NCI-H1048 (cell line): ENCODE results near the gene TEX19.

Experiments used
- DNase-seq: peaks from one replicate; lab custom pipeline; 2025; lab: John Stamatoyannopoulos, UW

TEX19 gene

DNA sequence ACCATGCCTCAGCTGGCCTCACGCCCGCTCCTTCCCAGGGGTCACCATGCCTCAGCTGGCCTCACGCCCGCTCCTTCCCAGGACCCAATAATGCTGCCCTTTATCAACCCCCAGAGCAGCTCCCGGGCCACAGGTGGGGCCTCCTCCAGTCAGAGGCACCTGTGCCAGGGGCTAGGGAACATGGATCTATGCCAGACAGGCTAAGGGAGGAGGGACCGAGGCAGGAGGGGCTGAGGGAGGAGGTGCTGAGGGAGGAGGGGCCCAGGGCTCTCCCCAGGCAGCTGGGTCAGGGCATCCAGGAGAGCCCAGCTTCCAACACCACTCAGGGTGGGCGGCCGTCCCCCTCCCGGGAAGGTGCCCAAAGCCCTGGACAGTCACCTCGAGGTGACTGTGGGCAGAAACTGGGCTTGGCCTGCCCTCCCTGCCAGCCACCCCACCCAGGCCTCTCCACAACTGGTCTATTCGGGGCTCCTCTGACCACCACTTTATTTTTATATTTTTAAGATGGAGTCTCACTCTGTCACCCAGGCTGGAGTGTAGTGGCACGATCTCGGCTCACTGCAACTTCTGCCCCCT lies 31.9 kb downstream of the TEX19 start:
- DNase-seq = no peak

DNA sequence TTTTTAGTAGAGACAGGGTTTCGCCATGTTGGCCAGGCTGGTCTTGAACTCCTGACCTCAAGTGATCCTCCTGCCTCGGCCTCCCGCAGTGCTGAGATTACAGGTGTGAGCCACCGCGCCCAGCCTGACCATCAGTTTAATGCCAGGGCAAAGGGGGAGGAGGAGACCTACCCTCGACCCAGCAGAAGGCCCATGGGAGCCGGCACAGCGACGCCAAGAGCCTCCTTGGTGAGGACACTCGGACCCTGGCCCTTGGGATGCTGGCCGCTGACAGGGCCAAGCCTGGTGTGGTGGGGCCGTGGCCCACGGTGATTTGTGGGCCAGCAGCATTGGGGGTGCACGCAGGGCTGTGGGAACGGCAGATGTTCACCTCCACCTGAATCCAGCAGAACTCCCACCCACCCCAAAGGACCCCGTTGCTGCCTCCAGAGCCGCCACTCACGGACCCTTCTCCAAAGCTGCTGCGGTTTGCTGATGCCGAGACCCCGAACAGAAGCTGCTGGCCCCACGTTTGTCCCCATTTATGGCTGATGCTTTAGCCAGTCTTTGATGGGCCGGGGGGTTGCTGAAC lies 32.5 kb downstream of the TEX19 start:
- DNase-seq = no peak

DNA sequence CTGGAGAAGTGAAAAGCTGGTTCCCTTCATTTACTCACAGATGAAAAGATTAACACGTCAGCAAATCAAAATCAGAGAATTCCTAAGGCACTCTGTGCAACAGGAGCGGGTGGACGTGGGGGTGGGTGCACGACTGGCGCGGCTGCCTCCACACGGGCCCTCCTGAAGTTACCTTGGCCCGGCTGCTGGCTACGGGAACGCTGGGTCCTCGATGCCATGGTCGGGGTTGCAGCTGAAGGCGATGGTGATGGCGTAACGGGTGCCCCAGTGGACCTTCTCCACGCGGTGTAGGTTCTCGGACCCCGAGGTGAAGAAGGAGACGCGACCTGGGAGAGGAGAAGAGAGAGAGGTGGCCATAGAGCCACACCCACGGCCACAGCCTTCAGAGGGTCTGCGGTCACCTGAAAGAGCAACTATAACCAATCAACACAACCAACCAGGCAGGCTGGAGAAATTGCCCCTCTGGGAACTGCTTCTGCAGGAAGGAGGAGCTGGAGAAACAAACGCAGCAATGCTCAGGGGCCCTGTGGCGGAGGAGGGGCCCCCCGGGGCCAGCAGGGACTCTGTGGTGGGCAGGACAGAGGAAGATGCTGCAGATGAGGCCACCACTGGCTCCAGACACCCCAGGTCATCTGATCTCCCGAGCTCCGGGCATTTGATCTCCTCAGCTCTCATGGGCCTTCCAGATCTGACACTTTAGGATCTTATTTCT lies 33.3 kb downstream of the TEX19 start:
- no peak for DNase-seq

DNA sequence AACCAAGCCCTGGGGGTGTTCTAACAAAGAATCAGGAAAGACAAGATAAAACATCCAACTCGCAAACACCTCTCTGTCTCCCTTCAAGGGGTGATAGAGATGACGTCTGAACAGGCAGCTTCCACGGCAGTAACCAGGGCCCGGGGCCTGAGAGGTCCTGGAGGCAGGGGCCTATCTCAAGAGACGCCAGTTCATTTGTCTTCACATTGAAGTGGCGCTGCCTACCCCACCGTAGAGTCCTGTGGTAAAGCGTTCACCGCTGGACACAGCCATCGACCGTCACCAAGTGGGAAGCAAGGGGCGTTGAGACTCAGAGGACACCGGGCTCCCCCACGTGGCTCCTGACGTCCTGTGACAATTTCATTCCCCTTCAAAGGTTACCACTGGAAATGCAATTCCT lies 33.9 kb downstream of the TEX19 start:
- DNase-seq = no peak

DNA sequence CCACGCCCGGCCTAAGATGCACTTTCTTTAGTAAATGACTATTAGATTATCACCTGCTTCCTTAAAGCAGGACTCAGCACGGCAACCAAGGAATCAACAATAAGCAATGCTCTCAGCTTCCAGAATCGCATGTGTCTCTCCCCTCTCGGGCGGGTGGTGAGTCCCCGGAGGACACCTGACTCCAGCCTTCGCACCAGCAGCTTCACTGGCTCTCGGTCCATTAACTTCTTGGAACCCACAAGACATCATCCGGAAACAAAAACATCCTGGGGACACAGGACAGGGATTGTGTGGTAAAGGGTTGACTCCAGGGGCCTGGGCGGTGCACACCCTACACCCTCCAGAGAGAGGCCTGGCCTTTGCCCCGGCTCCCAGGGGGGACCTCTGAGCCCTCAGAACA lies 35.2 kb downstream of the TEX19 start:
- DNase-seq = no peak

DNA sequence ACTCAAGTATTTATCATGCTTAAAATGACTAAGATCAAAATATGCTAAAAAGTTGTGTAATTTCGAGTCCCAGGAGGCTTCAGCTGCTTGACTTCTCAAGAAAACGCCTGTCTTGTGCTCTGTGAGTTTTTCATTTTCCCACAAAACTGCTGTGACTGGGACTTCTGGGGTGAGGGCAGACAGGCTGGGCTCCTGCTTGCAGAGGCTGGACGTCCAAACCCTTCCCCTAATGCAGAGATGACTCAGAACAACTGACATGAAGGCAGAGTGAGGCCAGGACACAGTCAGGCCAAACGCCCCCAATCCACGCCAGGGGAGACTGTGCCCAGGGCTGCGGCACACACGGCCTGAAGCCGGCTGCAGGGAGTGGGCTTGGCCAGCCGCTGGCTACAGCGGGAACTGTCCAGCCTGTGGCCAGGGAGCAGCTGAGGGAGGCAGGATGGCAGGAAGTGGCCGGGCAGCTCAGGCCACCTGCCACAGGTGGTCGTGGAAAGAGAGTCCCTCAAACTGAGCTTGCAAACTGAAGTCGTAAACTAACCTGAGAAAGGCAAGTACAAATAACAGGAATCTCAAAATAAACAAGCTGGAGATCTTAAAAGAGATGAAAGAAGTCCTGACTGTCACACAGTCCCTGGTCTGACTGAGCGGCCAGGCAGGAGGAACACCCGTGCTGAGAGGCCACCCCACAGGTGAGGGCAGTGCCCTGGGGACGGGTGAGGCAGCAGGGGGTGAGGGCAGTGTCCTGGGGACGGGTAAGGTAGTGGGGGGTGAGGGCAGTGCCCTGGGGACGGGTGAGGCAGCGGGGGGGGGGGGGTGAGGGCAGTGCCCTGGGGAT lies 37.8 kb downstream of the TEX19 start:
- no peak for DNase-seq

DNA sequence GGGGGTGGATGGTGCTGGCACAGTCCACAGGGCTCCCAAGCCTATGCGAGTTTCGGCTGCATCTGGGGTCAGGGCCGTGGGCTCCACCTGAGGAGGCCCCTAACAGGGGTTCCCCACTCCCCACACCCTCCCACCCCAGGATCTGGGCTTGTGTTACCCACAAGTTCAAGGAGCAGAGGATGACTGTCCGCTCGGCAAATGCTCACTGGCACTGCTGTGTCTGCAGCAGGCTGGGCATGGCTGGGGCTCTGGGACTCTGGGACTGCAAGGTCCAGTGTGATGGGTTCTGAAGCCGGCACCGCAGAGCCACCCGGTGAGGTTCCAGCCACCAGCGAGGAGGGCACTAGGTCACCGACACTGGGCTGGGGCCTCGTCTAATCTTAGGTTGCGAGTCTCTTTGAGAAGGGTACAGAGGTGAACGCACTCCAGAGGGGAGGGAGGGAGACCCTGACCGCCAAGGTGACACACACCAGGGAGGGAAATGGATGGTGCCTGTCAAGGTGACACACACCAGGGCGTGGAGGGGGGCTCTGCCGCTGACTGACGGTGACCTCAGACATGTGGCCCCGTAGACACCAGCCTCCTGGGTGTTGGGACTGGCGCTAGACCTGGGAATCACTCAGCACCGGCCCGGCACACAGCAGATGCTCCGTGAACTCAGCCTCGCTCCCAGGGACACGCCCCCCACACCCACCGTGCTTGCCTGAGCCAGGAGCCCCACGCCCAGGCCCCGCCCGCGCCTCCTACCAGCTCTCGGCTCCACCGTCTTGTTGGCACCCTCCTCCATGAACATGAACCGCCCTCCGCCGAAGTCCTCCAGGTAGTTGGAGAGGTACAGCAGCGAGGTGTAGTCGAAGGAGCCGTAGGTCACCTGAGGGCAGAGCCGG lies 38.6 kb downstream of the TEX19 start:
- DNase-seq = no peak

DNA sequence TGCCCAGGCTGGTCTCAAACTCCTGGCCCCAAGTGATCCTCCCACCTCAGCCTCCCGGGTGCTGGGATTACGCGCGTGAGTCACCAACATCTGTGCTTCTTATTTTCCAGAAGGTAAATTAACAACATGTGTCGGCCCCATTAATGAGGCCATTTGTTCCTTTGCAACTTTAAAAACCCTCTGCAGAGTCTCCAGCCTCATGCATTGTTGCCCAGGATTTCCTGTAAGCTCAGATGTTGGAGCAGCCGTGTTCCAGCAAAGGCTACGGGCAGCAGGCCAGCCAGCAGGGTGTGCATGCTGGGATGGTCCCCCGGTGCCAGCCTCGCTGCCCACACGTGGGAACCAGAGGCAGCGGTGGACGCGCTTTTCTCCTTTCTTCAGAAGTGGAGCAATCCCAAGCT lies 40.0 kb downstream of the TEX19 start:
- no peak for DNase-seq

DNA sequence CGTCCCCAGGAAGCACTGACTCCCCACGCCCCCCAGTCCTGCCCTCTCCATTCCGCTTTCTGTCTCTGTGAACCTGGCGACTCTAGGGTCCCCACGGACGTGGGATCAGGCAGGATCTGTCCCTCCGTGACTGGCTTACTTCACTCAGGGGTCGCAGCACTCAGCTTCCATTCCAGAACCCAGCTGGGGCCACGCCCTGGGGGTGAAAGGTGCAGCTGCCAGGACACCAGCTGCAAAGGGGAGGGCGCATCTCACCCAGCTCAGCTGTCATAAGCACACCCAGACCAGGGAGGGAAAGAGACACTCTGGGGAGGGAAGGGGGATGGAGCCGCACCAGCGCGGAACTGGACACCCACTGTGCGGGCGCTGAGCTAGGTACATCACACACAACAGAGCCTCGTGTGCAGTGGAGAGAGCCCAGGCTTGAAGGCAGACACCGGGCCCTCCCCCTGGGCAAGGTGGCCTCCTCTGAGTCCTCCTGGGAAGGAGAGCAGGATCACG lies 40.6 kb downstream of the TEX19 start:
- DNase-seq = no peak

DNA sequence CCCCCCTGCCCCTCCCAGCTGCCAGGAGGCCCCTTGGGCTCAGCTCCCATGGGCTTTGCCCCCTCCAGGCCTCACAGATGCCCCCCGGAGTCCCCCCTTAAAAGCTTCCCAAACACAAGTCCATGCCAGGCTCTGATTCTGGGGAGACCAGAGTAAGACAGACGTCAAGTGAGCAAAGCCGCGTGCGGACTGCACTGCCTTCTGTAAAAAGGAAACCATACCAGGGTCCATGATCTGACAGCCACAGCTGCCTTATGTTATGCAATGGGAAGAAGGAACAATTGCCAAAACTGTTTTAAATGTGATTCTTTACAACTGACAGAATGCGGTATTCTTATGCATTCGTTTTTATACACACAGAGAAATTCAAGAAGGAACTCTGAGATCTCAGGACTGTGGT lies 41.2 kb downstream of the TEX19 start:
- no peak for DNase-seq

DNA sequence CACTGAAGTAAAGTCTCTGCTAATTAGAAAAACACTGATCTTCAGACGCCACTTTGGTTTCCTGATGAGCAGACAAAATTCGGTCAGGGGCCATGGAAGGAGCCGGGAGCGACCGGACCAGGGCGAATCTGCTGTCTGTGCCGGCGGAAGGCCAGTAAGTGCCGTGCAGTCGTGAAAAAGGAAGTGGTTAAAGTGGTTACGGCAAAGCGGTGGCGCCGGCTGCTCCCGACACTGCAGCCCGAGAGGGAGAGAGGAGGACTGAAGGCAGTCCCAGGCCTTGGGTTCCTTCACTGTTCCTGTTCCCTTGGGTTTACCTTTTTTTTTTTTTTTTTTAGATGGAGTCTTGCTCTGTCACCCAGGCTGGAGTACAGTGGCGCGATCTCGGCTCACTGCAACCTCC lies 41.8 kb downstream of the TEX19 start:
- DNase-seq = no peak

DNA sequence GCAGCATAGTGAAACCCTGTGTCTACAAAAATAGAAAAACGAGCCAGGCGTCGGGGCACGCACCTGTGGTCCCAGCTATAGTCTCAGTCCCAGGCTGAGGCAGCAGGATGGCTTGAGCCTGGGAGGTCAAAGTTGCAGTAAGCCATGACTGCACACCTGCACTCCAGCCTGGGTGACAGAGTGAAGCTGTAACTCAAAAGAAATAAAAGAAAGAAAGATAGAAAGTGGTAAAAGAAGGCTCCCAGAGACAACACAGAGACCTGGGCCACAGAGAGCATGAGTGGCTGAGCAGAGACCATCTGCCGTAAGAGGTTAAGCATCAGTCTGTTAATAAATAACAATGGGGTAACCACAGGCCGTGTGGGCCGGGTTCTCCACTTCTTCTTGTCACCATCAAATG lies 43.8 kb downstream of the TEX19 start:
- no peak for DNase-seq

DNA sequence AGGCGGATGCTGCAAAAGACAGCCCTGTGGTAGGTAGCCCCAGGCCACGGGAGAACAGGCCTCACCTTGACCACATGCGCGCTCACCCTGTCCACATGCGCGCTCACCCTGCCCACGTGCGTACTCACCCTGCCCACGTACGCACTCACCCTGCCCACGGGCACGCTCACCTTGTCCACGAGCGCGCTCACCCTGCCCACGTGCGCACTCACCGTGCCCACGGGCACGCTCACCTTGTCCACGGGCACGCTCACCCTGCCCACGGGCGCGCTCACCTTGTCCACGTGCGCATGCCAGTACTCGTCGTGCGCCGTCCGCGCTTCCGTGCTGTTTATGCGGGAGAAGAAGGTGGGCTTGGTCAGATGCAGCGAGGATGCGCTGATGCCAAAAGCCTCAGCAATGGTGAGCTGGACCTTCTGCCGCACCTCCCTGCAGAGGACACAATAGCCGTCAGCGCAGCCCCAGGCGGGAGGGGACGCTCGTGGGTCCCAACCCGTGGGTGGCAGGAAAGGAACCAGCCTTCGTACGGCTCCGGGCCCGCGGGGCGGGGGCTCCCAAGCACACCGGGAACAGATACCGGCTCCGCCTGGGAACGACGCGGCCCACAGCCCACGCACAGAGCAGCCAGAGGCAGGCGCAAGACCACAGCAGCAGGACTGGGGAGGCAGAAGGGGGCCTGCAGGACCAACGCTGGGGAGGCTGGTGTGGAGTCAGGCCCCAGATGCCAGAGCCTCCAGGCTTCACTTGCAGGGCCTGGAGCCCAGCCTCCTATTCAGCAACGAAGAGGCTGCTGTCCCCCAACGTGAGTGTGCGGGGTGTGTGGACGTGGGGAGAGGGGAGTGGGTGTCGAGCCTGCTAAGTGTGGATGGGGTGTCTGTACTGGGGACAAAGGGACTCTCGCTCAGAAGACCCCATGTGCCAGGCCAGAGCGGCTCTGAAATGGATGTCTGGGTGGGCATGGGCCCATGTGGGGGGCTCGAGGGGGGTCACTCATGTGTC lies 44.9 kb downstream of the TEX19 start:
- DNase-seq = no peak

DNA sequence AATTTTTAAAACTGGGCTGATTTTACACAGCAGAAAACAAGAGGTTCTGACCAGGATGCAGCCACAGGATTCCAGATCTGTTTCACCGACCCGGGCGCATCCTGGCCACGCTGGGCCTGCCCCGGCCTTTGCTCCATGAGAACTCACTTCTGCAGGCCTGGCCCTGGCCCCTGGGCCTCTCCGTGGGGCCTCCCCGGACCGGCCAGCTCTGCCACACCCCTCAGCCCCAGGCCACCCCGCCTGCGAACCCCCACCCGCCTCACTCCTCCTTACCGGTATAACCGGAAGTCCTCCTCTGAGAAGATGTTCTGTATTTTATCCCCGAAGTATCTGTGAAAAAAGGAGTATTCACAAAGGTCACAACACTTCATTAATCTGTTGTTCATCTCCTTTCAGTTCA lies 46.0 kb downstream of the TEX19 start:
- DNase-seq = no peak

DNA sequence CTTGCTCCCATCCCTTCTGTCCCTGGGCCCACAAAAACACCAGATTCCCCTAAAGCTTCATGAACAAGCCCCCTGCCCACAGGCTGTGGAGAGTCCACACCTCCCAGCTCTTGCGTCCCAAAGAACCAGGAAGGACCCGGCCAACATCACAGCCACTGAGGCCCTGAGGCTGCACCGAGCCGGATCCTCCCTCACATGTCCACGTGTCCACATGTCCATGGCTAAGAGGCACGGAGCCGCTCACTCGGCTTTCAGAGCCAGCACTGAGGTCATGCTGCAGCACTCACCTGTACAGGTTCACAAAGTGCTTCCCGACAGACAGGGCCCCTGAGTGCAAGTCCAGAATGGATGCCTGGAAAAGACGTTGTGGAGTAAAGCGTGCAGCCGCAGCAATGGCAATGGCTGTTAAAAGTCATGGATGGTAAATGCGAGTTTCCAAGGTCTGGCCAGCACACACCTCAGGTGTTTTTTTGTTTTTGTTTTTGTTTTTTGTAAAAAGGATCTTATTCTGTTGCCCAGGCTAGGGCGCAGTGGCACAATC lies 47.2 kb downstream of the TEX19 start:
- no peak for DNase-seq

DNA sequence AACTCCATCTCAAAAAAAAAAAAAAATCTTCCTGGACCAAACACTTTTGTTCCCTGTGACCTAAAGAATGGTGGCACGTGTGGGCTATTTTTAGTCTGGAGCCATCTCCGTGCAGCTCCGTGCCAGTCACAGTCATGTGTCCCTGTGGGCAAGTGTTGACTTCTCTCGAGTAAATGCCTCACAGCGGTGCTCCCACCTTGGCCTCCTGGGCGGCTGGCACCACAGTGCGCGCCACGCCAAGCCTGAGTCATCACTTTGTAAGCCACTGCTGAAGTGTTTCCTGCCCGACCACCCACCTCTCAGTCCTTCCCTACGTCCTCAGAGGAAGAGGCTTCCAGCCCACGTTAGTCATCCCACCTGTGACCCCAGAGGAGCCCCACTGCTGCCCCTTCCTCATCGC lies 48.2 kb downstream of the TEX19 start:
- DNase-seq = no peak

DNA sequence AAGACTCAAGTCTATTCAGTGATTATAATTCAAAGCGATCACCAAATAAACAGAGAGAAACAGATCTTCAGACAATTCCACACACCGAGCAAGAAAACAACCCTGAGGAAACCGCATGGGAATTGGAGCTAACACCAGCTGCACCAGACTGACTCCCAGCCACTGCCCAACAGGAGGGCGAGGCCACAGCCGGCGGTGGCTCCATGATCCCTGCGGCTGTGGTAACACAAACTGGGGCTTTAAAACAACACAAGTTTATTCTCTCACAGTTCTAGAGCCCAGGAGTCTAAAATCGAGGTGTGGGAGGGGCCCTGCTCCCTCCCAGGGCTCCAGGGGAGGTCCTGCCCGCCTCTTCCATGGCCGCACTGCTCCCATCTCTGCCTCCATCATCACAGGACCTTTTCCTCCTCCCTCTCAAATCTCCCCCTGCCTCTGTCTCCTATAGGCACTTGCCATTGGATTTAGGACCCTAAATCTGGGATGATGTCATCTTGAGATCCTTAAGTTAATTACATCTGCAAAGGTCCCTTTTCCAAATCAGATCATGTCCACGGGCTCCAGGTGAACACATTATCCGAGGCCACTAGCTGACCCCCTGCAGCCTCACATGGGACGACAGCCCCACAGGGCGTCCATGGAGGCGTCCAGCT lies 49.4 kb downstream of the TEX19 start:
- DNase-seq = no peak

DNA sequence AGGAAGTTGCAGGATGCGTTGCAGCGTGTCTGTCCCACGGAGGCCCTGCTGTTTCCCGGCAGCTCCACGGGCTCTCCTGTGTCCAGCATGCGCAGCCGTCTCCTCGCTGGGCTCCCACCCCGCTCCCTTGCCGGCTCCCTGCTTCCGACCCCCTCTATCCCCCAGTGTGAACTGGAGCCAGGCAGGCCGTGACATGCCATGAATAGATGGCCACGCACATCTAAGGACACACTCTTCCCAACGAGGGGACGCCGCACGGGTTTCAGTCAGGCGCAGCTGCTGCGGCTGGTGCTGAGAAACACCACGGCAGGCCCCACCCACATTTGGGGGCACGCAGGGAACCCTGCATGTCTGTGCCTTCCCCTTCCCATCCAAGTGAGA lies 49.9 kb downstream of the TEX19 start:
- DNase-seq = no peak

DNA sequence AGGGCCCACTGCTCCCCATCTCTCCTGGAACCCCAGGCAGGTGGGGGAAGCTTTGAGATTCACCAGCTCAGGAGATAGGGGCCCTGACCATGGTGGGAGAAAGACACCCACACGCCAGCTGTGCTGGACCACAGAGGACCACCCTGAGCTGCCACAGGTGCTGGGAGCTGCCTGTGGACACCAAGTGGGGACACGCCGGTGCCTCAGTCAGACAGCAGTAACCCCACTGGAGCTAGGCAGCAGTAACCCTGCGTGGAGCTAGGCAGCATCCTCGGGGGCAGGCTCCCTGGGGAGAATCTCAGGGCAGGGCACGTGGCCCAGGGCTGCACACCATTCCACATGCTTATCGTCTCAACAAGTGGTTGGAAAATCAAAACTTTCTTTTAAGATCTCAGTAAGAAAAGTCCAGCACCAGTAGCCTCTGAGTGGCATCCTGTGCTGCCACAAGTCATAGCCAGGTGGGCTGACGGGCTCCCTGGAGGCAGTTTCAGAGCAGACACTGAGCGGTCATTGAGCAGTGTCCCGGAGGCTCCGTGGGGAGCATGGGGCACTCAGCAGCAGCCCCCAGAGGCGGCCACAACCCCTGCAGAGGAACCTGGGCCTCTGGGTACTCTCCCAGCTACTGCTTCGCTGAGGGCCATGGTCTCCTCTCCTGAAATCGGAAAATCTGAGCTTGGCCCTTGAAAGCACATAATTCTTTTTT lies 51.1 kb downstream of the TEX19 start:
- DNase-seq = no peak
